Activated naive CD4-positive, alpha-beta T cell treated with anti-CD3 and anti-CD28 coated beads, Interleukin-2, amount 50 U/mL, for 72 hours (primary cell): ENCODE data around the gene OSBP. TPM values are rescaled to one million over a fixed set of nuclear protein-coding genes. Genes with fewer than 3 reads are reported as not detected.
A peak's percentile ranks its signal among the peaks of the same experiment; 100 is the strongest.
"Not testable (repeated sequence)": the region's sequence is repeated elsewhere in the genome, so short reads cannot be mapped to it uniquely, and the experiment has no call there.

ENCODE experiments used
- ATAC-seq, 2 donors: fragments of 150-1000 bp; cut with Tn5 transposase; 2 replicates each; pipeline ENCODE4 v1.10.0; 2021; ENCODE audit warnings: mild to moderate bottlenecking in 2 of 2, moderate library complexity in 2 of 2
- DNase-seq, 2 donors: peaks; one replicate each; pipeline ENCODE4 v3.0.0; 2021 to 2022; ENCODE audit warnings: low spot score in 2 of 2
- H3K27ac Mint-ChIP-seq, 2 donors: one replicate each; pipeline ENCODE4 v1.8.0; 2022; ENCODE audit warnings: mild to moderate bottlenecking in 2 of 2, mixed read lengths in 2 of 2
- H3K36me3 Mint-ChIP-seq, 2 donors: one replicate each; pipeline ENCODE4 v1.8.0; 2022; ENCODE audit warnings: mixed read lengths in 2 of 2
- H3K9me3 Mint-ChIP-seq, 2 donors: one replicate each; pipeline ENCODE4 v1.8.0; 2022; ENCODE audit warnings: mixed read lengths in 2 of 2
- total RNA-seq, 2 donors: library from RNA; stranded (reverse); gene quantifications; one replicate each; pipeline ENCODE4 v1.2.3, GENCODE V29; 2022

Gene OSBP, protein sequence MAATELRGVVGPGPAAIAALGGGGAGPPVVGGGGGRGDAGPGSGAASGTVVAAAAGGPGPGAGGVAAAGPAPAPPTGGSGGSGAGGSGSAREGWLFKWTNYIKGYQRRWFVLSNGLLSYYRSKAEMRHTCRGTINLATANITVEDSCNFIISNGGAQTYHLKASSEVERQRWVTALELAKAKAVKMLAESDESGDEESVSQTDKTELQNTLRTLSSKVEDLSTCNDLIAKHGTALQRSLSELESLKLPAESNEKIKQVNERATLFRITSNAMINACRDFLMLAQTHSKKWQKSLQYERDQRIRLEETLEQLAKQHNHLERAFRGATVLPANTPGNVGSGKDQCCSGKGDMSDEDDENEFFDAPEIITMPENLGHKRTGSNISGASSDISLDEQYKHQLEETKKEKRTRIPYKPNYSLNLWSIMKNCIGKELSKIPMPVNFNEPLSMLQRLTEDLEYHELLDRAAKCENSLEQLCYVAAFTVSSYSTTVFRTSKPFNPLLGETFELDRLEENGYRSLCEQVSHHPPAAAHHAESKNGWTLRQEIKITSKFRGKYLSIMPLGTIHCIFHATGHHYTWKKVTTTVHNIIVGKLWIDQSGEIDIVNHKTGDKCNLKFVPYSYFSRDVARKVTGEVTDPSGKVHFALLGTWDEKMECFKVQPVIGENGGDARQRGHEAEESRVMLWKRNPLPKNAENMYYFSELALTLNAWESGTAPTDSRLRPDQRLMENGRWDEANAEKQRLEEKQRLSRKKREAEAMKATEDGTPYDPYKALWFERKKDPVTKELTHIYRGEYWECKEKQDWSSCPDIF
- total RNA-seq: 10 to 100 TPM; 40.1 to 50.9 TPM

DNA sequence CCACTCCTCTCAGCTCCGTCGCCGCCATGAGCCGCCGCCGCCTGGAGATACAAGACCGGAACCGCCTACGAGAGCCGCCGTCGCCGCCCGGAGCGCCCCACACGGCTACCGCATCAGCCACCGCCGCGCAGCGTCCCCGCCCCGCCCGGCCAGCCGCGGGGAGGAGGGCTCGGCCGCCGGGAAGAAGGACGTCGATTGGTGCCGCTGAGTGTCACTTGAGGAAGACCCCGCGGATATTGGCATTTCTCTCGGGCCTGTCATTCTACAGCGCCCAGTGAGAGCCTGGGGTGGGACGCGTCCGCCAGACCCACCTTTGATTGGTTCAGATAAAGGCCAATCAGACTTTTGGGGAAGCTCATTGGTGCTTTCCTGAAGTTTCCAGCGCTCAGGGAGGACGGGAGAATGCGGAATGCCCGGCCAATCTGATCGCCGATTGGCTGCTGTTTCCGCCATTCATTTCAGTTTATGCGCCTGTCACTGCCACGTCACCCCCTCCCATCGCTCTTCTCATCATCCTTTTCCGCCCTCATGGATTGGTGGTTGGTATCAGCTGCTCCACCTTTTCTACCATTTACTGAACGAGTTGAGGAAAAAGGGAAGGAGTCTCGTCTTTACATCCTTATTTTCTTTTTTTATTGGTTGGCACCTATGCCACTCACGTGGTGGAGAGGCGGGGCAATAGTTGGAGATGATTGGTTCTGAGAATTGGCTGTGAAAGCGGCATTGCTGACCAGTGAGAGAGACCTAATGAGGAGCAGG lies at the start of gene OSBP:
Gene OSBP, minus strand, starts transcription at position 138 of the 759 bp plus-strand sequence. Its CDS starts 110 bp downstream, at position 28.
- no peaks in the 10 kb centered on the region for H3K9me3 Mint-ChIP-seq
- ATAC-seq (peak; percentile 88 to 90), DNase-seq (peak; percentile 93 to 100)
- peak within 1 kb of the TSS; percentile 92 to 97 for H3K27ac Mint-ChIP-seq
- peaks cover 19 to 21% of the 10 kb centered on the region in 2 donors for H3K36me3 Mint-ChIP-seq

DNA sequence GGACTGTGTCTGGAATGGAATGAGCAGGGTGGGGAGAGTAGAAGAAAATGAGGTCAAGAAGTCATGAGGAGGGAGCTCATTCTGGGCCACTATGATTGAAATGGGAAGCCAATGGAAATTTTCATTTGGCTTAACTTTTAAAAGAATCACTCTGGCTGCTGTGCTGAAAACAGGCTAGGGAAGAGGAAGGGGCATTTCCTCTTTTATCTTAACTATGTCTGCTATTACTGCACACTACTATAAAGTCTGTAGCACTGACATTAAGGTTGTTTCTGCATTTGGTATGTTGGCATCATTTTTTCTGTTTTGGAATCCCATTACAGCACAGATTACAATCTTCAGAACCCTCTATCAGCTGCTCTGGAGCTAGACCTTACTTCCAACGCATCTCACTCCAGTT lies 45.0 kb upstream of the OSBP start:
- DNase-seq: no peak
- H3K9me3 Mint-ChIP-seq: no peaks in the 10 kb centered on the region
- peaks cover 13 to 22% of the 10 kb centered on the region in 2 donors for H3K36me3 Mint-ChIP-seq
- ATAC-seq: no peak
- peak overlapping the region; percentile 53 to 61 for H3K27ac Mint-ChIP-seq

DNA sequence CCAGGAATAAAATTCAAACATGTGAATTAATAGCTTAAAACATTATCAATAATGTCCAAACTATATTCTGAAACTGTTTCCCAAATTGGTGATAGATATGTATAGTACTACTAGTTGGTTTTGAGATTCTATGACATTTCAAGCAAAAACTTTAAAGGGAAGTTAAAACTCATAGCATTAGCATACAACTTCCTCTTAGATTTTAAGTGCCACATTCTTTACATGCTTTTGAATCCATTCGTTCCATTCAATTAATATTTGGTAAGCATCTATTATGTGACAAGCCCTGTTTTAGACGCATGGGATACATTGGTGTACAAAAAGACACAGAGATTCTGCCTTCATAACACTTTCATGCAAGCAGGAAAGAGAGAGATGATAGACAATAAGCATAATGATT lies 44.4 kb upstream of the OSBP start:
- Mint-ChIP-seq H3K9me3 (no peaks in the 10 kb centered on the region), H3K27ac (peak overlapping the region in 1 of 2 donors; percentile 61), H3K36me3 (peaks cover 16 to 18% of the 10 kb centered on the region in 2 donors)
- DNase-seq (no peak), ATAC-seq (no peak)

DNA sequence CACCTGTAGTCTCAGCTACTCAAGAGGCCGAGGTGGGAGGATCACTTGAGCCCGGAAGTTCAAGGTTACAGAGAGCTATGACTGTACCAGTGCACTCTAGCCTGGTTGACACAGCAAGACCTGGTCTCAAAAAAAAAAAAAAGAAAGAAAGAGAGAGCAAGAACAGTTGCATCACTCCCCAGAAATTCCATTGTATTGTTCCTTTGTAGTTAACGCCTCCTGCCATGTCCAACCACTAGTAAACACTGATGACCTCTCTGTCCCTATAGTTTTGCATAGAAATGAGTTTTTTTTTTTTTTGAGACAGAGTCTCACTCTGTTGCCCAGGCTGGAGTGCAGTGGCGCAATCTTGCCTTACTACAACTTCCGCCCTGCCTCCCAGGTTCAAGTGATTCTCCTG lies 42.5 kb upstream of the OSBP start:
- Mint-ChIP-seq H3K27ac (no peak overlapping the region), H3K9me3 (no peaks in the 10 kb centered on the region), H3K36me3 (peaks cover 15 to 20% of the 10 kb centered on the region in 2 donors)
- DNase-seq: no peak
- ATAC-seq: no peak

DNA sequence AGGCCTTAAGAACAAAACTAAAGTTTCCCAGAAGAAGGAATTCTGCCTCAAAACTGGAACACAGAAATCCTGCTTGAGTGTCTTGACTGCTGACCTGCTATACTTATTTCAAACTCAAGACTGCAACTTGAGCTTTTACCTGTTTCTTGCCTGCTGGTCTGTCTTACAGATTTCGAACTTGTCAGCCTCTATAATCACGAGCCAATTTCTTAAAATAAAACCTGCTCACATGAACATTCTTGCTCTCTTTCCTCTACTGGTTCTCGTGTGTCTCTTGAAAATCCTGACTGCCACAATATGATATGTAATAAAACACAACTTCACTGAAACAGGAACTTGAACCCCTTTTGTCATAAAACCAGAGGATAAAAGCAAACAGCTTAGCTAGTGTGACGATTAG lies 39.3 kb upstream of the OSBP start:
- ATAC-seq (no peak), DNase-seq (no peak)
- Mint-ChIP-seq H3K36me3 (peaks cover 26 to 33% of the 10 kb centered on the region in 2 donors), H3K27ac (no peak overlapping the region), H3K9me3 (no peaks in the 10 kb centered on the region)

DNA sequence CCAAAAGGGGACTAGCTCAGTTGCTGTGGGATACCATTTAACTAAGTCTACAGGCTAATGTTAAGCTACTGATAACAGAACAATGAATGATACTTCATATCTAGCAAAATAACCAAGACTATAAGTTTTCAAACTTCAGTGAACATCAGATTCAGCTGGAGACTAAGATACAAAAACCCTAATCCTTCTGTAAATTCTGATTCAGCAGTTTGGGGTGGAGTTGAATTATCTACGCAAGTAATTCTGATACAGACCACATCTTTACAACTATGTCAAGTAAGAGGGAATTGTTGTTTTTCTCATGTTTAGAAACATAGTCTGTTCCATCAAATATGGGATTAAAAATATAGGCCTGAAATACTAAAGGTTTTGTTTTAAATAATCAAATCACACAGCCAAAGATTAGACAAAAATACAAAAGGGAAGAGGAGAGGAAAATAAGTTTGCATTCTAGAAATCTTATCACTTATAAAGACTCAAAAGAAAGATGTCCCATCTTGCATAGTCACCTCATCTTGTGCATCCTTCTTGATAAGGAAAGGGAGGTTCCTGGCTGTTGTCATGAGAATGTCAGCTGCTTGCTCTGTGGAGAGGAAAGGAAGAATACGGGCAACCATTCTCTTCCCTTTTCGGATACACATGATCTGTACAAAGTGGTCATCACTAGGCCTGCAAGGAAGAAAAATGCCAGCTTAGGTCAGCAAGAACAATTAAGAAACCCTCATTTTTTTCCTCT lies 31.8 kb upstream of the OSBP start:
- ATAC-seq: no peak
- Mint-ChIP-seq H3K9me3 (no peaks in the 10 kb centered on the region), H3K27ac (peak overlapping the region in 1 of 2 donors; percentile 85), H3K36me3 (peaks cover 22 to 53% of the 10 kb centered on the region in 2 donors)
- DNase-seq: no peak

DNA sequence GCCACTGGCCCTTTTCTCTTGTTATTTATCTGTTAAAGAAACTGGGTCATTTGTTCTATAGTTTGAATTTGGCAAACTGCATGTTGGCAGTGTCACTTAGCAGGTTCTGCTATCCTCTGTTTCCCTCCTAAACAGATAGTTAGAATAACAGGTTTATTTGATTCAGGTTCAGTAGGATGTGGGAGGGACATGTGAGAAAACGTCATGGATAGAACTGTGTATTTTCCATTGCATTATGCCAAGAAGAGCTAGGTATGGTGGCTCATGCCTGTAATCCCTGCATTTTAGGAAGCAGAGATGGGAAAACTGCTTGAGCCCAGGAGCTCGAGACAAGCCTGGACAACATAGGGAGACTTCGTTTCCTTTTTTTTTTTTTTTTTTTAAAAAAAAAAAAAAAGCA lies 29.0 kb upstream of the OSBP start:
- peak overlapping the region in 1 of 2 donors; percentile 44 for H3K27ac Mint-ChIP-seq
- DNase-seq (no peak), ATAC-seq (no peak)
- peaks cover 17 to 49% of the 10 kb centered on the region in 2 donors for H3K36me3 Mint-ChIP-seq
- H3K9me3 Mint-ChIP-seq: no peaks in the 10 kb centered on the region

DNA sequence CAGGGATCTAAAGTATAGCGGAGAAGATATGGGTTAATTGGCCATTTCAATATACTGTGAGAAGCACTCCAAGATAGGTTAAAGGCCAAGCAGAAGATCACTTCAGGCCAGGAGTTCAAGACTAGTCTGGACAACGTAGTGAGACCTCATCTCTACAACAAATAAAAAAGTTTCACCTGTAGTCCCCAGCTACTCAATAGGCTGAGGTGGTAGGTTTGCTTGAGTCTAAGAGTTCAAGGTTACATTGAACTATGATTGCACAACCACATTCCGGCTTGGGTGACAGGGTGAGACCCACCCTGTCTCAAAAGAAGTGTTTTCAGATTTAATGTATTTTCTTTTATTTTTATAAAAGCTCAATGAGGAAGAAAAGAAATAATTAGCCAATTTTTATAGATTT lies 27.8 kb upstream of the OSBP start:
- H3K27ac Mint-ChIP-seq: no peak overlapping the region
- H3K9me3 Mint-ChIP-seq: no peaks in the 10 kb centered on the region
- ATAC-seq: no peak
- peaks cover 22 to 51% of the 10 kb centered on the region in 2 donors for H3K36me3 Mint-ChIP-seq
- DNase-seq: no peak

DNA sequence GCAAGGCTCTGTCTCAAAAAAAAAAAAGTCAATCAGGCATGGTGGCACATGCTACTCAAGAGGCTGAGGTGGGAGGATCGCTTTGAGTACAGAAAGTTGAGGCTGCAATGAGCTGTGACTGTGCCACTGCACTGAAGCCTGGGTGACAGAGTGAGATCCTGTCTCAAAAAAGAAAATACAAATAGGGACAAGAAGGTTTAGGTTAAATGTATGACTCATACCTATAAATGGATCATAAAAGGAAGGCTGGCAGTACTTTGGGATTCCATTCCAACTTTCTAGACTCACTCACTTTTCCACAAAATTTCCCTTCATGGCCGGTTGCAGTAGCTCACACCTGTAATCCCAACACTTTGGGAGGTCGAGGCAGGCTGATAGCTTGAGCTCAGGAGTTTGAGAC lies 25.6 kb upstream of the OSBP start:
- Mint-ChIP-seq H3K9me3 (no peaks in the 10 kb centered on the region), H3K27ac (no peak overlapping the region), H3K36me3 (peaks cover 10 to 67% of the 10 kb centered on the region in 2 donors)
- ATAC-seq: no peak
- DNase-seq: no peak

DNA sequence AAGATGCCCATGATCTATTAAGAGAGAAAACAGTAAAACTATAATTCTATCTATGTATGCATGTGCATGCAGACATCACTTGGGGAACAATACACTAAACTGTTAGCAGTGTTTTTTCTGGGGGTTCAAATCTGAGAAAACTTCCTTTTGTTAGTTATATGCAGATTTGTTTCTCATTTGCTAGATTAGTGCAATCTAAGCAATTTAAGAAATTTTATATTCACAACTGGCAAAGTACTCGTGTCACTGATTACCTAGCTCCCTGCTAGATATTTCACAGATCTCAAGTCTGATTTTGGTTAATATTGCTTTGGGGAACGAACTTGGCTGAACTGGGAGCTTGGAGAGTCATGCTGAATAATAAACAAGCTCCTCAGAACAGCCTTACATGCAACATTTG lies 14.9 kb upstream of the OSBP start:
- Mint-ChIP-seq H3K9me3 (no peaks in the 10 kb centered on the region), H3K36me3 (peaks cover 0 to 6% of the 10 kb centered on the region in 2 donors), H3K27ac (no peak overlapping the region)
- no peak for ATAC-seq
- DNase-seq: no peak

DNA sequence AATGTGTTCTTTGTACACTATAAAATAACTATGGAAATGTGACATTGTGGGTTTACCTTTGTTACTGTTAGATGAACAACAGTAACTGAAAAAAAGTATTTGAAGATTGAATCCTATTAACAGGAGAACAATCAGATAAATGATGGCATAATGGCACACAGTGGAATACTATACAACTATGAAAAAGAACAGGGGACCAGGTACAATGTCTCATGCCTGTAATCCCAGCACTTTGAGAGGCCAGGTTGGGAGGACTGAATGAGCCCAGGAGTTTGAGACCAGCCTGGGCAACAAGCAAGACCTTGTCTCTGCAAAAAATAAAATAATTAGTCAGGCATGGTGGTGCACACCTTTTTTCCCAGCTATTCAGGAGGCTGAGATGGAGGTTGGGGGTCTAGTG lies 14.4 kb upstream of the OSBP start:
- peaks cover 0 to 6% of the 10 kb centered on the region in 2 donors for H3K36me3 Mint-ChIP-seq

DNA sequence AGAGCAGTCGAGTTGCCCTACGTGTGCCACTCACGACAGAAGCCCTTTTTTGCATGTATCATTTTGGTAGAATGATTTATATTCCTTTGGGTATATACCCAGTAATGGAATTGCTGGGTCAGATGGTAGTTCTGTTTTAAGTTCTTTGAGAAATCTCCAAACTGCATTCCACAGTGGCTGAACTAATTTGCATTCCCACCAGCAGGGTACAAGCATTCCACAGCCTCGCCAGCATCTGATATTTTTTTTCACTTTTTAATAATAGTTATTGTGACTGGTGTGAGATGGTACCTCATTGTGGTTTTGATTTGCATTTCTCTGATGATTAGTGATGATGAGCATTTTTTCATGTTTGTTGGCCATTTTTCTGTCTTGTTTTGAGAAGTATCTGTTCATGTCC lies 11.4 kb upstream of the OSBP start:
- not testable (repeated sequence) for DNase-seq, H3K27ac Mint-ChIP-seq, H3K9me3 Mint-ChIP-seq, ATAC-seq, H3K36me3 Mint-ChIP-seq

More for the DNA sequence above, 14.4 kb upstream of the OSBP start:
- Mint-ChIP-seq H3K27ac (no peak overlapping the region), H3K9me3 (no peaks in the 10 kb centered on the region)
- ATAC-seq: no peak
- DNase-seq: no peak

DNA sequence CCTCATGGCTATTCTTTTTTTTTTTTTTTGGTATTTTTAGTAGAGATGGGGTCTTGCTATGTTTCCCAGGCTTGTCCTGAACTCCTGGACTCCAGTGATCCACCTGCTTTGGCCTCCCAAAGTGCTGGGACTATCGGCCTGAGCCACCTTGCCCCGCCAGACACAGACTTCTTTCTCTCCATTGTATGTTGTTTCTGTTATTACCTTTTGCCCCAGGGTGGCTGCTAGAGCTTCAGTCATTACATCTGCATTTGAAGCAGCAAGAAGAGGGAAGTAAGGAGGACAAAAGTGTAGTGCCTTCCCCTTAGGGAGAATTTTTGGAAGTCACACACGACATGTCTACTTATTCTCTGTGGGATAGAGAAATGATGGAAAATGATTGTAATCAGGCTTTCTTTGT lies 10.1 kb upstream of the OSBP start:
- H3K27ac Mint-ChIP-seq: no peak overlapping the region
- no peaks in the 10 kb centered on the region for H3K9me3 Mint-ChIP-seq
- DNase-seq (no peak), ATAC-seq (no peak)
- H3K36me3 Mint-ChIP-seq: peaks cover 0 to 6% of the 10 kb centered on the region in 2 donors

DNA sequence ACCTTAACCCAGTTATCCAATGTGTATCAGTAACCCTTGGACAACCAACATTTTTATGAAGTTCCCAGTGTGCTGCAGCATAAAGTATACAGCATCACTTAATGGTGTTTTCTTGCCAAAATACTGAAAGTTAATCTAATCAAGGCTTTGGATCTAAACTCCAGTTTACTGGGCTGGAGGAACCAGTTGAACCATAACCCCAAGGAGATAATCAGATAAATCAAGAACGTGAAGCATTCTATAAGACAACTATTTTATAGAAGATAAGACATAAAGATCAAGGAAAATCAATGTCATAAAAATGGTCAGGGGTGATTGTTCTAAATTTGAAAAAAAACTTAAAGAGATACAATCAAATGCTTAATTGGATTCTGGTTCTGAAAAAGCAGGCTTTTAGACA lies 2.3 kb upstream of the OSBP start:
- Mint-ChIP-seq H3K36me3 (peaks cover 15 to 17% of the 10 kb centered on the region in 2 donors), H3K27ac (peak overlapping the region in 1 of 2 donors; percentile 92), H3K9me3 (no peaks in the 10 kb centered on the region)
- no peak for DNase-seq
- ATAC-seq: no peak

DNA sequence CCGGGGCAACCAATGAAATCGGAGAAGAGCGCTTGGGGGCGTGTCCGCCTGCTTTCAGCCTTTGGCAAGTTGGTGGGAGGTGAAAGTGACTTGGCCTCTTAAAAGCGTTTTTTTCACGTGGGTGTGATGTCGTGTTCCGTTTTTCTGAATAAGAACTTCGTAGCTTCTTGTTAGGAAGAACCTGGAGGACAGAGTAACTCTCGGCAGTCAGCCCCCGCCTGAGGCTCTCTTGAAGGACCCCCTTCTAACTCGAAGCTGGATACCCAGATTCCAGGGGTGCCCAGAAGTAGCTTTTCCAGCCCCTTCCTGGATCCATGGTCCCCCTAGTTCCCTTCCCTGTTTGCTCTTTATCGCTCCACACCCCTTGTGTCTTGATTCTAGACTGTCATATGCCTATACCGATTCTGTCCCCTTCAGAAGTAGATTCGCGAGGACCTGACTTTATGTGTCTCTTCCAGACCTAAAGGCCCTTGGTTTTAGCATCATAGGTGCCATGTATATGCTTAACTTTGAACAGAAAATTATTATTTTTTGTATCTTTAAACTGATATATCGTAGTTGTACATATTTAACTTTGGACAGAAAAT lies 915 bp upstream of the OSBP start:
- DNase-seq: no peak

More for the DNA sequence above, 915 bp upstream of the OSBP start:
- Mint-ChIP-seq H3K9me3 (no peaks in the 10 kb centered on the region), H3K36me3 (peaks cover 19 to 21% of the 10 kb centered on the region in 2 donors), H3K27ac (peak overlapping the region; percentile 92 to 93)
- ATAC-seq: no peak
